HEK293 (cell line): ENCODE measurements around the gene HOXD3.

Experiments used
- CTCF ChIA-PET: fragments of 350-600 bp; formaldehyde crosslinking; extraction: SDS; loops from one replicate; lab custom pipeline; 2021; ENCODE audit warnings: antibody characterized with exemption; lab: Yijun Ruan, JAX
- POLR2A ChIA-PET: fragments of 300-600 bp; formaldehyde crosslinking; extraction: SDS; loops from one replicate; lab custom pipeline; 2020; ENCODE audit warnings: antibody characterized with exemption, inconsistent platforms; lab: Yijun Ruan, JAX
- H3K27ac ChIP-seq: fragments of 200-500 bp; sonication (Bioruptor generic); 2 replicates; pipeline ENCODE4 v1.5.1; 2014; ENCODE audit warnings: low read depth, low read length, control low read depth, inconsistent platforms; ENCODE audit errors: extremely low read depth
- H3K36me3 ChIP-seq, 2 experiments: fragments of 200-500 bp in 1 of 2; sonication (Bioruptor generic) in 1 of 2; 1 replicate in 1 of 2; 2 replicates in 1 of 2; pipeline ENCODE4 v1.5.1; 2014 to 2017; ENCODE audit warnings: inconsistent platforms in 2 of 2, low read length in 2 of 2; ENCODE audit not compliant: control insufficient read depth in 2 of 2, insufficient read depth in 1 of 2
- H3K4me1 ChIP-seq: fragments of 200-500 bp; sonication (Bioruptor generic); 2 replicates; pipeline ENCODE4 v1.5.1; 2014; ENCODE audit warnings: mild to moderate bottlenecking, low read length, inconsistent platforms; ENCODE audit not compliant: control insufficient read depth, insufficient read depth
- H3K4me3 ChIP-seq: 2 replicates; pipeline ENCODE4 v1.5.1; 2011; ENCODE audit warnings: low read depth, mild to moderate bottlenecking, control low read depth, low read length, moderate library complexity
- H3K9me3 ChIP-seq: fragments of 200-500 bp; sonication (Bioruptor generic); 2 replicates; pipeline ENCODE4 v1.5.1; 2014; ENCODE audit warnings: low read depth, low read length, inconsistent platforms; ENCODE audit not compliant: control insufficient read depth, insufficient read depth
- BCL11B ChIP-seq: fragments of 450-650 bp; formaldehyde crosslinking; IDR thresholded peaks from 2 replicates; pipeline ENCODE4 v1.5.1; 2016; ENCODE audit warnings: low read depth, missing biosample characterization, missing genetic modification characterization
- CTCF ChIP-seq: fragments of 450-650 bp; formaldehyde crosslinking; IDR thresholded peaks from 2 replicates; pipeline ENCODE4 v1.5.1; 2016; ENCODE audit warnings: missing biosample characterization, missing genetic modification characterization
- GFI1B ChIP-seq: fragments of 450-650 bp; formaldehyde crosslinking; IDR thresholded peaks from 2 replicates; pipeline ENCODE4 v1.5.1; 2016; ENCODE audit warnings: missing biosample characterization, missing genetic modification characterization
- GLI4 ChIP-seq: fragments of 450-650 bp; formaldehyde crosslinking; IDR thresholded peaks from 2 replicates; pipeline ENCODE4 v1.5.1; 2016; ENCODE audit warnings: missing biosample characterization, missing genetic modification characterization
- KLF16 ChIP-seq: fragments of 450-650 bp; formaldehyde crosslinking; IDR thresholded peaks from 2 replicates; pipeline ENCODE4 v1.5.1; 2017; ENCODE audit warnings: missing biosample characterization, missing genetic modification characterization
- PRDM1 ChIP-seq: fragments of 450-650 bp; formaldehyde crosslinking; IDR thresholded peaks from 2 replicates; pipeline ENCODE4; 2016; ENCODE audit warnings: missing biosample characterization, missing genetic modification characterization
- SALL2 ChIP-seq: fragments of 450-650 bp; formaldehyde crosslinking; IDR thresholded peaks from 2 replicates; pipeline ENCODE4 v1.5.0; 2017; ENCODE audit warnings: missing biosample characterization, mild to moderate bottlenecking, missing genetic modification characterization, borderline replicate concordance
- ZNF132 ChIP-seq: fragments of 450-650 bp; formaldehyde crosslinking; IDR thresholded peaks from 2 replicates; pipeline ENCODE4 v1.5.1; 2017; ENCODE audit warnings: missing biosample characterization, missing genetic modification characterization, borderline replicate concordance
- ZNF157 ChIP-seq: fragments of 450-650 bp; formaldehyde crosslinking; IDR thresholded peaks from 2 replicates; pipeline ENCODE4 v1.5.1; 2016; ENCODE audit warnings: missing biosample characterization, missing genetic modification characterization
- ZNF184 ChIP-seq: fragments of 450-650 bp; IDR thresholded peaks from 2 replicates; pipeline ENCODE4 v1.5.1; 2018; ENCODE audit warnings: missing biosample characterization, mild to moderate bottlenecking, missing genetic modification characterization
- ZNF19 ChIP-seq: fragments of 450-650 bp; formaldehyde crosslinking; IDR thresholded peaks from 2 replicates; pipeline ENCODE4; 2016; ENCODE audit warnings: missing biosample characterization, missing genetic modification characterization, low read depth
- ZNF248 ChIP-seq: fragments of 450-650 bp; formaldehyde crosslinking; IDR thresholded peaks from 2 replicates; pipeline ENCODE4 v1.5.1; 2017; ENCODE audit warnings: missing biosample characterization, missing genetic modification characterization
- ZNF324 ChIP-seq: fragments of 450-650 bp; formaldehyde crosslinking; IDR thresholded peaks from 2 replicates; pipeline ENCODE4 v1.5.1; 2016; ENCODE audit warnings: missing biosample characterization, missing genetic modification characterization
- ZNF433 ChIP-seq: fragments of 450-650 bp; formaldehyde crosslinking; IDR thresholded peaks from 2 replicates; pipeline ENCODE4 v1.5.1; 2016; ENCODE audit warnings: missing biosample characterization, missing genetic modification characterization, low read depth
- ZNF48 ChIP-seq: fragments of 450-650 bp; formaldehyde crosslinking; IDR thresholded peaks from 2 replicates; pipeline ENCODE4 v1.5.1; 2016; ENCODE audit warnings: missing biosample characterization, missing genetic modification characterization
- ZNF555 ChIP-seq: fragments of 450-650 bp; formaldehyde crosslinking; conservative IDR thresholded peaks from 2 replicates; pipeline ENCODE4 v1.5.1; 2017; ENCODE audit warnings: missing biosample characterization, mild to moderate bottlenecking, missing genetic modification characterization, inconsistent platforms
- ZNF561 ChIP-seq: fragments of 450-650 bp; IDR thresholded peaks from 2 replicates; pipeline ENCODE4 v1.5.1; 2018; ENCODE audit warnings: missing biosample characterization, missing genetic modification characterization, borderline replicate concordance
- ZNF596 ChIP-seq: fragments of 450-650 bp; IDR thresholded peaks from 2 replicates; pipeline ENCODE4 v1.5.0; 2018; ENCODE audit warnings: missing biosample characterization, mild to moderate bottlenecking, missing genetic modification characterization, moderate library complexity
- ZNF664 ChIP-seq: fragments of 450-650 bp; formaldehyde crosslinking; IDR thresholded peaks from 2 replicates; pipeline ENCODE4 v1.5.1; 2016; ENCODE audit warnings: missing biosample characterization, missing genetic modification characterization
- ZNF777 ChIP-seq: fragments of 450-650 bp; formaldehyde crosslinking; IDR thresholded peaks from 2 replicates; pipeline ENCODE4 v1.5.1; 2017; ENCODE audit warnings: missing biosample characterization, missing genetic modification characterization, borderline replicate concordance
- ZNF791 ChIP-seq: fragments of 450-650 bp; formaldehyde crosslinking; IDR thresholded peaks from 2 replicates; pipeline ENCODE4 v1.5.1; 2016; ENCODE audit warnings: missing biosample characterization, missing genetic modification characterization
- ZXDB ChIP-seq: fragments of 450-650 bp; formaldehyde crosslinking; IDR thresholded peaks from 2 replicates; pipeline ENCODE4 v1.5.1; 2016; ENCODE audit warnings: missing biosample characterization, missing genetic modification characterization
- TF ChIP-seq, protein P1 (sequence below): fragments of 450-650 bp; formaldehyde crosslinking; optimal IDR thresholded peaks from 2 replicates; pipeline ENCODE3; 2016; ENCODE audit warnings: missing biosample characterization, mild to moderate bottlenecking, missing genetic modification characterization

Gene HOXD3

GRCh38 chr2:176117823-176118371 is 39.2 kb upstream of the HOXD3 start (continued):
- TF ChIP-seq ZNF555 (tag by site-specific recombination) (no peak), ZNF596 (tag by site-specific recombination) (no peak), ZNF324 (tag by site-specific recombination) (no peak)

- H3K4me1 ChIP-seq: no peaks in the 10 kb centered on the region
- H3K9me3 ChIP-seq: no peaks in the 10 kb centered on the region
- ChIA-PET CTCF (interaction anchor here (0.6 to 1.0 kb wide), 2 partner anchors 13 to 699 kb away, joined by 3 read pairs; no protein-coding TSS in a partner anchor), POLR2A (no interaction called here)
- H3K36me3 ChIP-seq: peaks cover 9 to 98% of the 10 kb centered on the region in 2 experiments; a peak in 2 of 3 replicates
- TF ChIP-seq ZNF132: no peak
- TF ChIP-seq CTCF: no peak
- TF ChIP-seq ZNF433 (tag by site-specific recombination): no peak
- TF ChIP-seq ZNF791 (tag by site-specific recombination): no peak
- TF ChIP-seq ZNF19 (tag by site-specific recombination): no peak
- TF ChIP-seq, protein P1, sequence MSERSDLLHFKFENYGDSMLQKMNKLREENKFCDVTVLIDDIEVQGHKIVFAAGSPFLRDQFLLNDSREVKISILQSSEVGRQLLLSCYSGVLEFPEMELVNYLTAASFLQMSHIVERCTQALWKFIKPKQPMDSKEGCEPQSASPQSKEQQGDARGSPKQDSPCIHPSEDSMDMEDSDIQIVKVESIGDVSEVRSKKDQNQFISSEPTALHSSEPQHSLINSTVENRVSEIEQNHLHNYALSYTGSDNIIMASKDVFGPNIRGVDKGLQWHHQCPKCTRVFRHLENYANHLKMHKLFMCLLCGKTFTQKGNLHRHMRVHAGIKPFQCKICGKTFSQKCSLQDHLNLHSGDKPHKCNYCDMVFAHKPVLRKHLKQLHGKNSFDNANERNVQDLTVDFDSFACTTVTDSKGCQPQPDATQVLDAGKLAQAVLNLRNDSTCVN (tag by site-specific recombination): no peak
- TF ChIP-seq BCL11B (tag by site-specific recombination): no peak
- TF ChIP-seq PRDM1: no peak
- no peak for TF ChIP-seq GLI4 (tag by site-specific recombination)
- TF ChIP-seq ZNF184: no peak
- TF ChIP-seq KLF16: no peak
- TF ChIP-seq SALL2 (tag by site-specific recombination): no peak
- no peak for TF ChIP-seq ZNF48 (tag by site-specific recombination)
- TF ChIP-seq ZNF561 (tag by site-specific recombination): no peak
- no peak for TF ChIP-seq ZNF248 (tag by site-specific recombination)
- no peak for TF ChIP-seq ZXDB (tag by site-specific recombination)
- no peak for TF ChIP-seq GFI1B (tag by site-specific recombination)
- TF ChIP-seq ZNF777 (tag by site-specific recombination): no peak
- no peak for TF ChIP-seq ZNF664
- TF ChIP-seq ZNF157 (tag by site-specific recombination): no peak
- H3K4me3 ChIP-seq: no peak overlapping the region
- no peak overlapping the region for H3K27ac ChIP-seq
These were observed 38.3 kb upstream of the HOXD3 start for GRCh38 chr2:176118601-176119339.
